H1 (cell line): ENCODE measurements around the gene CGNL1. TPM values are rescaled to one million over a fixed set of nuclear protein-coding genes. Genes with fewer than 3 reads are reported as not detected.

ENCODE experiments used
- EZH2 ChIP-seq: fragments of 200-600 bp; sonication (generic); IDR thresholded peaks from 2 replicates; pipeline ENCODE4 v1.7.1; 2012; ENCODE audit warnings: low read depth, mild to moderate bottlenecking, moderate library complexity, low read length, inconsistent platforms; ENCODE audit not compliant: severe bottlenecking
- NANOG ChIP-seq: IDR thresholded peaks from 2 replicates; pipeline ENCODE4 v1.6.1; 2011; ENCODE audit warnings: low read length, low read depth, mild to moderate bottlenecking, inconsistent platforms; ENCODE audit not compliant: insufficient read depth, poor library complexity, severe bottlenecking
- SIX5 ChIP-seq: IDR thresholded peaks from 2 replicates; pipeline ENCODE4 v1.6.1; 2011; ENCODE audit warnings: mild to moderate bottlenecking, low read depth, low read length
- YY1 ChIP-seq: IDR thresholded peaks from 2 replicates; pipeline ENCODE4 v1.6.1; 2011; ENCODE audit warnings: low read depth, mild to moderate bottlenecking, low read length
- polyA plus RNA-seq, 7 experiments: library from polyadenylated mRNA; depleted of rRNA in 3 of 7; stranded (reverse) in 5 of 7; unstranded in 2 of 7; fragments of >200 nt in 5 of 7; fragments of 200-250 nt in 2 of 7; gene quantifications; 1 replicate in 5 of 7; 2 replicates in 1 of 7; 4 replicates in 1 of 7; pipeline versions ENCODE4 v1.2.1 to v1.2.3, GENCODE V29; 2011 to 2013; ENCODE audit warnings: missing spikeins in 2 of 7, mixed read lengths in 2 of 7
- total RNA-seq: library from RNA; stranded (reverse); fragmentation: NEBNext Ultra II Directional; extraction: Animal tissue kit (Norgen Biotek cat#: 25700); gene quantifications from 2 replicates; pipeline ENCODE4 v1.2.1, GENCODE V29; 2021

Gene CGNL1
- total and polyA plus RNA-seq, 2 of the 8 experiments (the other 6 are each of a cell fraction or from before 2014, with no cell fraction given), result 21.8 to 75.6 TPM

GRCh38 chr15:57440799-57441198 lies 64.5 kb downstream of the CGNL1 start (continued):
- TF ChIP-seq EZH2, result no peak
- TF ChIP-seq SIX5, result no peak
- no peak for TF ChIP-seq YY1
- no peak for TF ChIP-seq NANOG
